WERI-Rb-1 (cell line): ENCODE data around the gene SLC6A18.

ENCODE experiments used
- DNase-seq: peaks from one replicate; pipeline ENCODE4 v3.0.0-alpha.2; 2020
- H3K27ac ChIP-seq: fragments of 250-450 bp; sonication (Bioruptor Pico); 2 replicates; pipeline ENCODE4 v1.5.1; 2020; ENCODE audit warnings: mild to moderate bottlenecking, moderate library complexity
- H3K27me3 ChIP-seq: fragments of 250-450 bp; sonication (Bioruptor Pico); 2 replicates; pipeline ENCODE4 v1.5.1; 2021; ENCODE audit warnings: mild to moderate bottlenecking, low read depth, moderate library complexity; ENCODE audit not compliant: insufficient read depth, severe bottlenecking
- H3K36me3 ChIP-seq: fragments of 250-450 bp; sonication (Bioruptor Pico); 2 replicates; pipeline ENCODE4 v1.5.1; 2020; ENCODE audit warnings: mild to moderate bottlenecking, moderate library complexity
- H3K4me3 ChIP-seq: 2 replicates; pipeline ENCODE4 v1.5.1; 2011; ENCODE audit warnings: low read depth, mild to moderate bottlenecking, control low read depth, low read length
- H3K9me3 ChIP-seq: fragments of 250-450 bp; sonication (Bioruptor Pico); 2 replicates; pipeline ENCODE4 v1.5.1; 2021; ENCODE audit warnings: mild to moderate bottlenecking, moderate library complexity; ENCODE audit not compliant: severe bottlenecking
- CTCF ChIP-seq: IDR thresholded peaks from 2 replicates; pipeline ENCODE4 v1.5.1; 2011; ENCODE audit warnings: low read depth, mild to moderate bottlenecking, control low read depth, inconsistent platforms, low read length

SLC6A18 gene

GRCh38 chr5:1202798-1203185 lies 22.4 kb upstream of the SLC6A18 start:
- Histone ChIP-seq H3K4me3 (no peak overlapping the region), H3K36me3 (no peaks in the 10 kb centered on the region), H3K27me3 (no peaks in the 10 kb centered on the region), H3K27ac (no peak overlapping the region), H3K9me3 (no peaks in the 10 kb centered on the region)
- DNase-seq, result no peak
- no peak for TF ChIP-seq CTCF

- Histone ChIP-seq H3K4me3 (no peak overlapping the region), H3K27ac (no peak overlapping the region), H3K27me3 (no peaks in the 10 kb centered on the region), H3K36me3 (no peaks in the 10 kb centered on the region), H3K9me3 (no peaks in the 10 kb centered on the region)
- no peak for DNase-seq
- TF ChIP-seq CTCF, result no peak
Observed at GRCh38 chr5:1203311-1203967, 21.7 kb upstream of the SLC6A18 start.

DNA sequence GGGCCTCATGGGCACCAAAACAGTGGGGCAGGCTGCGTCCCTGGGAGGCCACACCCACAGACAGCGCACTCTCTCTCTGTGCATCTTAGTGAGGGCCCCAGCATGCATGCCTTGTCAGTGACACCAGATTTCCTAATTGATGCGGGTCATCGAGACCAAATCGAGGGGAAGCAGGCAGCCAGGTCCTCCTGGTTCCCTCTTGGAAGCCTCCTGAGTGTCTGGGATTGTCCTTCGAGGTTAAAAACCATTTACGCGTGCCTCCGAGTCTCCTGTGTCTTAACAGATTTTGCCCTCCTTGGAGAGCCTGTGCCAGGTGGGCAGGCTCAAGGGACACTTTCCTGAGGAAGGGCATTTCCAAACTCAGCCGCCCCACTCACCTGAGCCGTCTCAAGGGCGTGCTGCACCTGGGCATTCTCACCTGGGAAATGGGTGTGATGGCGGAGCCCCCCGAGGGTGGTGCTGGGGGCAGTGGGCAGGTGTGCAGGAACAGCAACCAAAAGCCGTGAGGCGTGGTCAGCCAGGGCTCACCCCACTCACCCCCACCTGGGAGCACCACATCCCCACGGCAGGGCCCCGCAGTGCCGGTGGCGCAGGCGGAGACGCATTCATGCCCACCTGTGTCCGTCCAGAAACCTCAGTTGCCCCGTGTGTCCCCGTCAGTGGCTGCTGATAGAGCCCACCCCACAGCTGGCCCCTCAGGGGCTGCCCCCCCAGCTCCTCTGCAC lies 21.1 kb upstream of the SLC6A18 start:
- TF ChIP-seq CTCF, result no peak
- no peak for DNase-seq
- H3K27me3 ChIP-seq, result no peaks in the 10 kb centered on the region
- no peak overlapping the region for H3K4me3 ChIP-seq
- no peaks in the 10 kb centered on the region for H3K36me3 ChIP-seq
- peak overlapping the region; percentile 30 for H3K27ac ChIP-seq
- no peaks in the 10 kb centered on the region for H3K9me3 ChIP-seq

DNA sequence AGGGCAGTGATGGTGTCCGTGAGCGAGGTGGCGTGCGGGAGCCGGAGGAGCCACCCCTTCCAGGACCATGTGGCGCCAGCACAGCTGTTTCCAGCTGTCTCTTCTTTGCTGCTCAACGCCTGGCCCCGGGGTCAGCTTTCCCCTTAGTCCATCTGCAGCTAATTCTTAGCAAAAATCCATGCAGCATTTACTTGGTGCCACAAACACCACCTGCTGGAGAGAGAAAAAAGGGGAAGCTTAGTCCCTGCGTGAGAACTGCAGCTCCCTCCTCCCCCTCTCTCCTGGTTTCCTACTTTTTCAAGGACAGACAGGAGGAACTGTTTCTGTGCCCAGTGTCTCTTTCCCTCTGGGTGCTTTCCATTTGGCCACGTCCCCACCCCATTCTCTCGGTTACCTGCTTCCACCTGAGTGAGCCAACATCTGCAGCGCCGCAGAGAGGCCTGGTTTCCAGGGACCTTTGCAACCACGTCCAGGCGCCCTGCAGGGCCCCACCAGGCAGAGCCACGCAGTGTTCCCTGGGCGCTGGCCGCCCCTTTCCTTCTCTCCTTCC lies 20.4 kb upstream of the SLC6A18 start:
- Histone ChIP-seq H3K4me3 (no peak overlapping the region), H3K27me3 (no peaks in the 10 kb centered on the region), H3K9me3 (no peaks in the 10 kb centered on the region), H3K36me3 (no peaks in the 10 kb centered on the region), H3K27ac (peak overlapping the region; percentile 30)
- TF ChIP-seq CTCF, result peak; percentile 82
- peak; percentile 79 for DNase-seq

- Histone ChIP-seq H3K27me3 (no peaks in the 10 kb centered on the region), H3K36me3 (no peaks in the 10 kb centered on the region), H3K9me3 (no peaks in the 10 kb centered on the region), H3K4me3 (no peak overlapping the region), H3K27ac (peak overlapping the region; percentile 21)
- no peak for DNase-seq
- no peak for TF ChIP-seq CTCF
Observed at GRCh38 chr5:1205255-1206180, 19.7 kb upstream of the SLC6A18 start.
